Fibroblast of lung (primary cell): ENCODE data around the gene TNFRSF11A. TPM values are rescaled to one million over a fixed set of nuclear protein-coding genes. Genes with fewer than 3 reads are reported as not detected.

Experiments
- DNase-seq, 2 donors: peaks; one replicate each; pipeline versions ENCODE4 v3.0.0 to v3.0.0-alpha.2; 2010; ENCODE audit warnings: low read depth in 2 of 2
- H2AFZ ChIP-seq: 2 replicates; pipeline ENCODE4 v1.5.1; 2012; ENCODE audit warnings: low read length, control low read depth, inconsistent platforms
- H3K27ac ChIP-seq: 2 replicates; pipeline ENCODE4 v1.5.1; 2011; ENCODE audit warnings: low read length, control low read depth; ENCODE audit not compliant: insufficient read depth
- H3K27me3 ChIP-seq: 2 replicates; pipeline ENCODE4 v1.5.1; 2011; ENCODE audit warnings: mild to moderate bottlenecking, low read length; ENCODE audit not compliant: control insufficient read depth, insufficient read depth
- H3K36me3 ChIP-seq: 2 replicates; pipeline ENCODE4 v1.5.1; 2011; ENCODE audit warnings: low read length; ENCODE audit not compliant: control insufficient read depth, insufficient read depth
- H3K4me1 ChIP-seq: 2 replicates; pipeline ENCODE4 v1.5.1; 2011; ENCODE audit warnings: low read length; ENCODE audit not compliant: control insufficient read depth, insufficient read depth; ENCODE audit errors: extremely low read depth
- H3K4me2 ChIP-seq: 2 replicates; pipeline ENCODE4 v1.5.1; 2011; ENCODE audit warnings: low read length, control low read depth; ENCODE audit not compliant: insufficient read depth; ENCODE audit errors: extremely low read depth
- H3K4me3 ChIP-seq, 4 experiments: fragments of 200-600 bp in 1 of 4; sonication (generic) in 1 of 4; replicated peaks in 1 of 4; 2 replicates each; pipeline ENCODE4 v1.5.1; 2011 to 2016; ENCODE audit warnings: low read length in 4 of 4, low read depth in 3 of 4, mild to moderate bottlenecking in 3 of 4, control low read depth in 2 of 4, inconsistent platforms in 1 of 4, mixed read lengths in 1 of 4; ENCODE audit not compliant: insufficient read depth in 1 of 4; ENCODE audit errors: control extremely low read depth in 1 of 4
- H3K79me2 ChIP-seq: 2 replicates; pipeline ENCODE4 v1.5.1; 2012; ENCODE audit warnings: mild to moderate bottlenecking, low read length, inconsistent platforms; ENCODE audit not compliant: control insufficient read depth, insufficient read depth
- H3K9ac ChIP-seq: 2 replicates; pipeline ENCODE4 v1.5.1; 2011; ENCODE audit warnings: mild to moderate bottlenecking, low read length, control low read depth; ENCODE audit not compliant: insufficient read depth
- H3K9me3 ChIP-seq: 2 replicates; pipeline ENCODE4 v1.5.1; 2012; ENCODE audit warnings: low read depth, low read length; ENCODE audit not compliant: control insufficient read depth, insufficient read depth
- H4K20me1 ChIP-seq: 2 replicates; pipeline ENCODE4 v1.5.1; 2011; ENCODE audit warnings: low read length; ENCODE audit not compliant: control insufficient read depth, insufficient read depth; ENCODE audit errors: extremely low read depth
- CTCF ChIP-seq, 2 donors: IDR thresholded peaks in 1 of 2; conservative IDR thresholded peaks in 1 of 2; 1 replicate in 1 of 2; 2 replicates in 1 of 2; pipeline ENCODE4 v1.5.1; 2011 to 2012; ENCODE audit warnings: low read length in 2 of 2, control low read depth in 1 of 2, inconsistent platforms in 1 of 2, low read depth in 1 of 2, mild to moderate bottlenecking in 1 of 2
- EZH2 ChIP-seq: IDR thresholded peaks from 2 replicates; pipeline ENCODE4 v1.5.1; 2012; ENCODE audit warnings: low read length, control low read depth, mild to moderate bottlenecking; ENCODE audit errors: missing control alignments
- polyA plus RNA-seq, 2 donors: library from polyadenylated mRNA; depleted of rRNA in 1 of 2; stranded (reverse) in 1 of 2; unstranded in 1 of 2; fragments of >200 nt; gene quantifications; 2 replicates each; pipeline ENCODE4 v1.2.1, GENCODE V29; 2011 to 2012; ENCODE audit warnings: missing spikeins in 1 of 2
- total RNA-seq: library from RNA; depleted of rRNA; stranded (reverse); fragments of >200 nt; gene quantifications from 2 replicates; pipeline ENCODE4 v1.2.1, GENCODE V29; 2014

Gene TNFRSF11A
- total and polyA plus RNA-seq, 2 donors (not counting 1 experiment from before 2014, with no cell fraction given): 0.11 to 0.66 TPM

DNA sequence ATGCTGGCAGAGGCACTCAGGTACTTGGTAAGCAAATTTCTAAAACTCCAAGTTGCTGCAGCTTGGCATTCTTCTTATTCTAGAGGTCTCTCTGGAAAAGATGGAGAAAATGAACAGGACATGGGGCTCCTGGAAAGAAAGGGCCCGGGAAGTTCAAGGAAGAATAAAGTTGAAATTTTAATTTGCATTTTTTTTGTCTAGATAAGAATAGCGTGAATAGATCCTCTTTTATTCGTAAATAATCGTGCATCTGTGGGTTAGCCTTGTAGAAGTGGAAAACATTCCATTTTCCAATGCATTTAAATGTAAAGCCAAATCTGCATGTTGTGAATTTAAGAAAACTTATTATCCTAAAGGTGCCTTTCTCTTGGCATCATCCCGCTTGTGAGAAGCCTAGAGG is 61.0 kb downstream of the TNFRSF11A start:
- Histone ChIP-seq H3K27ac (no peak overlapping the region), H3K79me2 (no peaks in the 10 kb centered on the region), H3K4me3 (no peak overlapping the region), H3K4me2 (no peak overlapping the region), H3K36me3 (no peaks in the 10 kb centered on the region), H3K27me3 (no peaks in the 10 kb centered on the region), H2AFZ (no peak overlapping the region), H4K20me1 (no peaks in the 10 kb centered on the region), H3K9ac (no peak overlapping the region), H3K4me1 (no peaks in the 10 kb centered on the region), H3K9me3 (no peaks in the 10 kb centered on the region)
- TF ChIP-seq EZH2 (no peak), CTCF (conservative IDR thresholded peaks at IDR 0.05 in 1 of 2, IDR thresholded peaks at IDR 0.05 in 1 of 2; ENCODE audit: low read depth in 1 of 2, low read length in 2 of 2) (no peak)
- no peak for DNase-seq

- no peak overlapping the region for H3K27ac ChIP-seq
- DNase-seq: no peak
- no peaks in the 10 kb centered on the region for H3K27me3 ChIP-seq
- H3K36me3 ChIP-seq: no peaks in the 10 kb centered on the region
- no peak overlapping the region for H3K4me3 ChIP-seq
- H3K9ac ChIP-seq: no peak overlapping the region
- no peak overlapping the region for H3K4me2 ChIP-seq
- no peaks in the 10 kb centered on the region for H4K20me1 ChIP-seq
- no peak overlapping the region for H2AFZ ChIP-seq
- no peaks in the 10 kb centered on the region for H3K9me3 ChIP-seq
- no peak for TF ChIP-seq CTCF (conservative IDR thresholded peaks at IDR 0.05 in 1 of 2, IDR thresholded peaks at IDR 0.05 in 1 of 2; ENCODE audit: low read depth in 1 of 2, low read length in 2 of 2)
- H3K4me1 ChIP-seq: no peaks in the 10 kb centered on the region
- H3K79me2 ChIP-seq: no peaks in the 10 kb centered on the region
Observed at GRCh38 chr18:62386601-62387000, 61.5 kb downstream of the TNFRSF11A start.

GRCh38 chr18:62387257-62387656 is 62.1 kb downstream of the TNFRSF11A start:
- no peak overlapping the region for H3K4me2 ChIP-seq

More at GRCh38 chr18:62387257-62387656, 62.1 kb downstream of the TNFRSF11A start:
- no peak for TF ChIP-seq EZH2
- TF ChIP-seq CTCF (conservative IDR thresholded peaks at IDR 0.05 in 1 of 2, IDR thresholded peaks at IDR 0.05 in 1 of 2; ENCODE audit: low read depth in 1 of 2, low read length in 2 of 2): no peak
- Histone ChIP-seq H3K27me3 (no peaks in the 10 kb centered on the region), H3K79me2 (no peaks in the 10 kb centered on the region), H3K4me1 (no peaks in the 10 kb centered on the region), H2AFZ (no peak overlapping the region), H3K27ac (no peak overlapping the region), H3K9ac (no peak overlapping the region), H3K4me3 (no peak overlapping the region), H3K9me3 (no peaks in the 10 kb centered on the region), H4K20me1 (no peaks in the 10 kb centered on the region), H3K36me3 (no peaks in the 10 kb centered on the region)
- DNase-seq: no peak
